NCI-H526 (cell line): ENCODE data around the gene TMEM143.
"Not testable (repeated sequence)": the region's sequence is repeated elsewhere in the genome, so short reads cannot be mapped to it uniquely, and the experiment has no call there.

Source experiments
- DNase-seq, 2 experiments: peaks; one replicate each; lab custom pipeline; 2025; lab: John Stamatoyannopoulos, UW

Gene TMEM143

GRCh38 chr19:48330012-48330681 lies 33.6 kb downstream of the TMEM143 start:
- DNase-seq = peak; percentile 84 to 94

DNA sequence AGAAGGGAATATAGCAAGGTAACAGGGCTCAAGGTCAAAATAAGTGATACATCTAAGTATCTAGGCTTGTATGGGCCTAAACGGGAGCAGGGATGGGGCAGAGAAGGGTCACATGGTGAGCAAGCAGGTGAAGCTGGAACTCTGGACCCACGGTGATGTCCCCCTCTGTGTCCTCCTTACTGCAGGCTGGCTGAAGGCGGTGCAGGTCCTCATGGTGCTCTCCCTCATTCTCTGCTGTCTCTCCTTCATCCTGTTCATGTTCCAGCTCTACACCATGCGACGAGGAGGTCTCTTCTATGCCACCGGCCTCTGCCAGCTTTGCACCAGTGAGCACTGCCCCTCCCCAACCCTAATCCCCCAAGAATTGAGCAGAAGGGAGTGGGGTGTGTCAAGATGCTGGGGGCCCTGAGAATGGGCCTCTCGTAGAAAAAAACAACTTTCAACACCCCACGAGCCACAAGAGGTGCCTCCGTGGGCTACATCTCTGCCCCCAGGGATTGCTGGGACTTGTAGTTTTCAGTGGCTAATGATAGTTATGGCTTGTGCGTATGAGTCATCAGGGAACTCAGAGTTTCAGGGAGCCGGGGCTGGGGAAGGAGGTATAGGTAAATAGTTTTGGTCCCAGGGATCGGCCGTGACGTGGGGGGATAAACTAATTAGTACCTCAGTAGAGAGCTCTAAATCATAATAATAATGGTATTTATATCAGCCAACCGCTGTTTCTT lies 34.4 kb downstream of the TMEM143 start:
- peak in 1 of 2 experiments; percentile 21 for DNase-seq

GRCh38 chr19:48325265-48325910 lies 38.4 kb downstream of the TMEM143 start, which contains the start of gene EMP3:
EMP3 (plus strand) TSS chr19:48325552; CDS start chr19:48326845, 1,293 bp downstream.
- no peak for DNase-seq

DNA sequence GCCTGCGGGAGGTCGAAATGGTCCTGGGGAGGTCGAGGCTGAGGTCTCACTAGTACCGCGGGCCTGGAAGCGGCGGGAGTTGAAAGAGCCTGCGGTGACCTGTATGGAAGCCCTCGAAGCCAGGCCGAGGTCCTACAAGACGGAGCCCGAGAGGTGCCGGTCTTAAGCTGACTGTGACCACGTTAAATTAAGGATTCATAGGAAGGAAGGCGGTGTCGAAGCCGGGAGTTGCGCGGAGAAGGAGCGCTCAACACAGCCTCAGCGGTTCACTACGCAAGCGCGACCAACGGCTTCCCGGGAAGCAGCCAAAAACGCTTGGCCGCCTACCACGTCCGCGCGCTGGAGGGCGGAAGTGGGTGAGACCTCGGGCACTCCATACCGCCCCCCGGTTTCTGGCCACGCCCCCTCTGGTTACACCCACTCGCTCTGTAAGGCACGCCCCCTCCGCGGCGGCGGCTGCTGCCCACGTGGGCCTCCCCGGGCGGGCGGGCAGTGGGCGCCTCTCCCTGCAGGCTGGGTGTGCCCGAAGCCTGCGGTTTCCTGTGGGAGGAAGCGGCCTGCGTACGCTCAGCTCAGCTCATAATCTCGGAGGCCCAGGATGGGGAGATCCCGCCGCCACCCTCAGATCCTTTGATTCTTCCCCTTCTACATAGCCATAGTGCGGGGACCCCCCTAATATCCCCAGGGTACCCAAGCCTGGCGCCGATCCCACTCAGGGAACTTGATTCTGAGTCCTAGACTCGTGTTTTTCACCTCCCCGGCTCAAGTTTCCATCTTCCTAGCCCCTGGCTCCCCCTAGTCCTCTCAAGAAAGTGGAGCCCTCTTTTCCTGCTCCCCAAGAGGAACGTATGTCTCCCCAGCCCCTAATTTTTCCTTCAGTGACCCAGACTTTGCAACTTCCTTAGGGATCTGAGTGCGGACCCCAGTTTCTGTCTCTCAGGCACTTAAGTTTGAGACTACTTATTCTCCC lies 41.8 kb downstream of the TMEM143 start:
- peak; percentile 92 to 98 for DNase-seq

DNA sequence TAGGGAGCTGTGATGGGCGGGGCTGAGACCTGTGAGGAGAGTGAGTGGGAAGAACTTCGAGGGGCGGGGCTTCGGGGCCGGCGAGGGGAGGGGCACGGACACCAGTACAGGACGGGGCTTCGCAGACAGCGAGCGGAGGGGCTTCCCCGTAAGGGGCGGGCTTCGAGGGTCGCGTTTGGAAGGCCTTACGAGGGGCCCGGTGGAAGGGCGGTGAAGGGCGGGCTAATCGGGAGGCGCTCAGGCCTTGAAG lies 42.4 kb downstream of the TMEM143 start:
- peak; percentile 87 to 98 for DNase-seq

- DNase-seq = peak; percentile 21 to 84
These were observed 43.8 kb downstream of the TMEM143 start for GRCh38 chr19:48319647-48320541.

DNA sequence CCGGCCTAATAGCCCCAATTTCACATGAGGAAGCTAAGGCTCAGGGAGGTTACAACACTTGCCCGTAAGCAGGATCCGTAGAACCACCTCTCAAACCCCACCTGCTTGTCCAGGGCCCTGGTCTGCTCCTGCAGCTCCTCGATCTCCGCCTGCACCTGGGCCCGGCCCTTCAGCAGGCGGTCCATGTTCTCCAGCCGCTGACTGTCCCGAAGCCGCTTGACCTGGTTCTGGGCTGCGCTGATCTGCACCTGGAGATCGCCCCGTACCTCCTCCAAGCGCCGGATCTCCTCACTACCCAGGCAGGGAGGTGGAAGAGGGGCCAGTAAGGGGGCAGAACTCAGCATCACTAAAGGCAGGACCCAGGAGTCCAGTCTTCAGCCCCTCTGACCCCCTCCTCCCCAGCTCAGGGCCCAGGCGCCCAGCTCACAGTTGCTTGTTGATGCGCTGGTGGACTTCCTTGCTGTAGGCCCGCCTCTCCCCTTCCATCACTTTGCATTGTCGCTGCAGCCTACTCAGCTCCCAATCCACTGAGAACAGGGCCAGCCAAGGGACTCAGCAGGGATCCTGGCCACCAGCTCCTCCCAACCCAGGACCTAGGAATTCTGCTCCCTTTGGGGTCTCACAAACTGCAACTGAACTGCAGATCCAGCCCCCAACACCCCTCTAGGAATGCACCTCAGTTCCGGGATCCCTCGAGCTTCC lies 45.3 kb downstream of the TMEM143 start:
- no peak for DNase-seq

DNA sequence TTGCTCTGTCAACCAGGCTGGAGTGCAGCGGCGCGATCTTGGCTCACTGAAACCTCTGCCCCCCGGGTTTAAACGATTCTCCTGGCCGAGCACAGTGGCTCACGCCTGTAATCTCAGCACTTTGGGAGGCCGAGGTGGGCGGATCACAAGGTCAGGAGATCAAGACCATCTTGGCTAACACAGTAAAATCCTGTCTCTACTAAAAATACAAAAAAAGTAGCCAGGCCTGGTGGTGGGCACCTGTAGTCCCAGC lies 46.1 kb downstream of the TMEM143 start:
- not testable (repeated sequence) for DNase-seq

DNA sequence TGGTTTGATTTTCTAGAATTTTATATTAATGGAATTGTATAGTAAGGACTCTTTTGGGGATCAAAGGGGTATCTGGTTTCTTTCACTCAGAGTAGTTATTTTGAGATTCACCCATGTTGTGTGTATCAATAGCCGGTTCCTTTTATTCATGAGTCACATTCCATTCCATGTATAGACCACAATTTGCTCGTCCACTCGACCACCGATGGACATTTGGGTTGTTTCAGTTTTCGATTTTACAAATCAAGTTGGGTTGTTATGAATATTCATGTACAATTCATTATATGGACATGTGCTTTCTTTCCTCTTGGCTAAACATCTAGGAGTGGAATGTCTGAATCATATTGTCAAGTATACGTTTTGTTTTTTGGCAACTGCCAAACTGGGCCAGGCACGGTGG lies 48.0 kb downstream of the TMEM143 start:
- DNase-seq = no peak

DNA sequence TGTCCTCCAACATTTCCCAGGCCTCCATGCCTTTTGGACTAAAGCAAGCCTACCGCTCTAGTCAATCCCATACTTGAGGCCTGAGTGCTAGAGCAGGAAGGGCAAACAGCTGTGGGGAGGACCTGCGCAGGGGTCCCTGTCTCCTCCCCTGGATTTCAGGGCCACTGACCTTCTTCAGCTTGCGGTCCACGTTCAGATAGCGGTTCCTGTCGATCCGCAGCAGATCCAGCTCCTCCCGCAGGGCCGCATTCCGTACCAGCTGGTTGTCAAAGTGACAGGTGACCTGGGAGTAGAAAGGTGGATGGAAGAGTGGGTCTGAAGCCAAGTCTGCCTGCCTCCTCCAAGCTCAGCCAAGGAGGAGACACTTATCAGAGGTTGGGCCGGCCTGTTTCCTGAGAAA lies 52.4 kb downstream of the TMEM143 start:
- DNase-seq = no peak

- no peak for DNase-seq
These were observed 53.5 kb downstream of the TMEM143 start for GRCh38 chr19:48310227-48310626.

DNA sequence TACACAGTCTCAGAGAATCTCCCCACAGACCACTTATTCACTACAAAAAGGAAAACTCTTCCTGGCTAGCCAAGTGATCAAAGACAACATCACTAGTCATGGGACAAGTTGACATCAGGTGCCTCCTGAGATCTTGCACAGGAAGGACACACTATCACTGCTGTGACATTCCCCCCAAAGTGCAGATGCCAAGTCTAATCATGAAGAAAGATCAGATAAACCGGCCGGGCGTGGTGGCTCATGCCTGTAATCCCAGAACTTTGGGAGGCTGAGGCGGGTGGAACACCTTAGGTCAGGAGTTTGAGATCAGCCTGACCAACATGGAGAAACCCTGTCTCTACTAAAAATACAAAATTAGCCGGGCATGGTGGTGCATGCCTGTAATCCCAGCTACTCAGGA lies 54.0 kb downstream of the TMEM143 start:
- not testable (repeated sequence) for DNase-seq

DNA sequence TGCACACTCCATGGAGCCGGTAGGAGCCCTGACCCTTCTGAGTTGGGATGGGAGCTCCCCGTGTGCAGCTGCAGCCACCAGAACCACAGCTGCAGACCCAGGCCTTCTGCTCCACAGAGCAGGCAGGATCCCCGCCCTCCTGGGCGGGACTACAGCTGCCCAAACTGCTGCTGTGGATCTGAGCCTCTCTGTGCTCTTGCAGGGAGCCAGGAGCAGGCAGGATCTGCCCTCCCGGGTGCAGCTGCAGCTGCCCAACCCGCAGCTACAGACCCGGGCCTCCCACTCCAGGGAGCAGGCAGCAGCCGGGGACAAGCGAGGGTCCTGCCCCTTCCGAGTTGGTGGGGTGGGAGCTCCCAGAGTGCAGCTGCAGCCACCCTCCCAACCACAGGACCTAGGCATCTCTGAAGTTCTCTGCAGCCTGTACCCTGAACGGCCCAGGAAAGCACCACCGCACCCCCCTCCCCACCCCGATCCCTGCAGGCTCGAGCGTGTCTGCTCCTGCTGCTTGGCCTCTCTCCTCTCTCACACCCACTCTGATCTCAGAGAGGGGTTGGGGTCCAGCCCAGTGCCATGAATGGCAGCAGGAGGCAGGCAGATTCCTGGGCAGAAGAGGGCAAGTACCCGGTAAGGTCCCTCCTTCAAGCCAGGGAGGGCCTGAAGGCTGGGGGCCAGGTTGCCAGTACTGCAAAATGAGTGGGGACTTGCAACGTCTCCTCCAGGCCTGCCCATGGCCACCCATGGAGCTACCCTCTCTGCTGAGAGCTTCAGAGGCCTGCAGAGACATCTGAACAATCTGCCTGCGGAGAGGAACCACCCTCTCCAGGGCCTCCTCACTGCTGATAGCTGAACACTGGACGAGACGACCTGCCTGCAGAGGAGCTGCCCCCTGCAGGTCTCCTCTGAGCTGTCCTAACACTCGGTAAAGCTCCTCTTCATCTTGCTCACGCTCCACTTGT lies 54.8 kb downstream of the TMEM143 start:
- peak in 1 of 2 experiments; percentile 24 for DNase-seq

DNA sequence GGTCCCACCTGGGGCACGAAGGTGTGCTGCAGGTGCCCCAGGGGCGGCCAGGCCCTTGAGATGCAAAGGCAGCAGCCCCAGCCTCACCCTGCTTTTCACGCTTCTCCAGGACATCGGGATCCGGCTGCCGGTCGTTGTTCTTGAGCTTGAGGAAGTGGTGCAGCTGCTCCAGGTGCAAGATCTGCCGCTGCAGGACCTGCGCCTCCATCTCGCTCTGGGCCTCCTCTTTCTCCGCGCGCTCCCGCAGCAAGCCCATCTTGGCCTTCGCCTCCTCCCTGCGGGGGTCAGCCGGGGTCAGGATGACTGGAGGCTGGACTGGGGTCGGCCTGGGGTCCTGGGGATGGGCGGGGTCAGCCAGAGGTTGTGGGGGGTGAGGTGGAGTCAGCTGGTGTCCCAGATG lies 59.9 kb downstream of the TMEM143 start:
- DNase-seq = no peak

DNA sequence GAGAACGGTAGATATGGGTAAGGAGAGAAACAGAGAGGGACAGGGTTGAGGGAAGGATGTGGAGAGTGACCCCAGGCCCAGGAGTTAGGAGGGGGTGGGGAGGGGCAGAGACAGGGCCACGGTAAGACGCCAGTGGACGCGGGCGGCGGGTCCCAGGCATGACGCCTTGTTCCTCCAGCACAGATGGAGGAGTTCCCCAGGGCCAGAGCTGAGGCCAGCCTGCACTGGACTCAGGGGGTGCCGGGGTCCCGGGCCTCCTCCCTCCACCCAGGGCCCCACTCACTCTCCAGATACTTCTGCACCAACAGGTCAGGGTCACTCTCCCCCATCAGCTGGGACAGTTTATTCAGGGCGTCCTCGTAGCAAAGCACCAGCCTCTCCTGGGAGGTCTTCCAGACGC lies 60.4 kb downstream of the TMEM143 start:
- DNase-seq = no peak

DNA sequence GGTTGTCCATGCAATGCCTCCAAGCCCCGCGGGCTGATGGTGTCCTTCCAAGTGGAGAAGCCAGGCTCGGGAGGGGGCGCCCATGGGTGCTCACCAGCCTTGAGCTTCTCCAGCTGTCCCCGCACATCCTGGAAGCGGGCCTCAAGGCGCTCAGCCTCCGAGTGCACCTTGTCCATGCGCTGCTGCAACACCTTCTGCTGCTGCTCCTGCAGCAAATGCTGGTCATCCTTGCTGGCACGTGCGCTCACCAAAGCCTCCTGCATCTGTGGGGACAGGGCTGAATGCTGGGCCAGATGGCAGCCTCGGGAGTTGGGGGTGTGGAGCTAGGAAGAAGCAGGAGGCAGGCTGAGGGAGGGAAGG lies 61.2 kb downstream of the TMEM143 start:
- no peak for DNase-seq

DNA sequence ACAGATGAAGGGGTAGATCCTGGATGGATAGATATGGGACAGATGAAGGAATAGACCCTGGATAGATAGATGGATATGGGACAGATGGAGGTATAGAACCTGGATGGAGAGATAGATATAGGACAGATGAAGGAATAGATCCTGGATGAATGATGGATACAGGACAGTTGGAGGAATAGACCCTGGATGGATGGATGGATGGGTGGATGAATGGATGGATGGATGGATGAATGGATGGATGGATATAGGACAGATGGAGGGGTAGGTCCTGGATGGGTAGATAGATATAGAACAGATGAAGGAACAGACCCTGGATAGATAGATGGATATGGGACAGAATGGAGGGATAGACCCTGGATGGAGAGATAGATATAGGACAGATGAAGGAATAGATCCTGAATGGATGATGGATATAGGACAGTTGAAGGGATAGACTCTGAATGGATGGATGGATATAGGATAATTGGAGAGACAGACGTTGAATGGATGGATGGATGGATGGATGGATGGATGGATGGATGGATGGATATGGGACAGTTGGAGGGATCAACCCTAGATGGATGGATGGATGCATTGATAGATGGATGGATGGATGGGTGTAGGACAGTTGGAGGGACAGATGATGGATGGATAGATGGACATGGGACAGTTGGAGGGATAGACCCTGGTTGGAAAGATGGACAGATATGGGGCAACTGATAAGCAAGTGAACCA lies 61.7 kb downstream of the TMEM143 start:
- no peak for DNase-seq

DNA sequence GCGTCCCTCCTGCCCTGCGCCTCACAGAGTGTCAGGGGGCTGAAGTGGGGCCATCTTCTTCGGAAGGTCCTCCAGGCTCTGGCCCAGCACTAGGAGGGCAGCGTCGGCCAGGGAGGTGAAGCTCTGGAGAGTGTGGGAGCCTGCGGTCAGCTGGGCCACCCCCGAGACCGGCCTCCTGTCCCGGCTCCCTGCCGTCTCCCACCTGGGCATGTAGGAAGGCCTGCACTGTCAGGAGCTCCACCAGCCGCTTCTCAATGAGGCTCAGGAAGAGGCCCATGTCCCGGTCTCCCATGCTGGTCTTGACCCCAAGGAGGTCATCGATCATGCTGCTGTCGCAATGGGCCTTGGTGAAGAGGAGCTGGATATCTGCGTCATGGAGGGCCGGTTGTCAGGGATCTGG lies 65.8 kb downstream of the TMEM143 start:
- no peak for DNase-seq
